ENCODE measurements around the gene STK32C.

STK32C gene

GRCh38 chr10:132292287-132293200, 15.2 kb downstream of the STK32C start:
- Histone ChIP-seq H3K9me3 (ENCODE audit: low read depth, low read length) (no peaks in the 10 kb centered on the region), H3K36me3 (ENCODE audit: insufficient read depth, low read length) (no peaks in the 10 kb centered on the region), H3K27ac (no peak overlapping the region), H3K9ac (ENCODE audit: insufficient read length) (no peak overlapping the region), H3K4me3 (no peak overlapping the region)
- DNase-seq (ENCODE audit: low read depth, low spot score), result no peak
- no peak for TF ChIP-seq POLR2AphosphoS5 (IDR thresholded peaks at IDR 0.05; ENCODE audit: borderline replicate concordance, low read depth, low read length)
- no peak for TF ChIP-seq EZH2 (IDR thresholded peaks at IDR 0.05)
- TF ChIP-seq FOXP2 (optimal IDR thresholded peaks at IDR 0.05; ENCODE audit: control extremely low read depth, extremely low read length, insufficient read depth), result no peak

- no peak for TF ChIP-seq FOXP2 (optimal IDR thresholded peaks at IDR 0.05; ENCODE audit: control extremely low read depth, extremely low read length, insufficient read depth)
- no peak for TF ChIP-seq POLR2AphosphoS5 (IDR thresholded peaks at IDR 0.05; ENCODE audit: borderline replicate concordance, low read depth, low read length)
- TF ChIP-seq EZH2 (IDR thresholded peaks at IDR 0.05), result no peak
- Histone ChIP-seq H3K27ac (no peak overlapping the region), H3K9me3 (ENCODE audit: low read depth, low read length) (no peaks in the 10 kb centered on the region), H3K36me3 (ENCODE audit: insufficient read depth, low read length) (no peaks in the 10 kb centered on the region), H3K4me3 (no peak overlapping the region), H3K9ac (ENCODE audit: insufficient read length) (no peak overlapping the region)
- no peak for DNase-seq (ENCODE audit: low read depth, low spot score)
Measured at GRCh38 chr10:132291826-132292225, 15.9 kb downstream of the STK32C start.

GRCh38 chr10:132290631-132291030, 17.1 kb downstream of the STK32C start:
- no peak for DNase-seq (ENCODE audit: low read depth, low spot score)
- no peaks in the 10 kb centered on the region for H3K36me3 ChIP-seq (ENCODE audit: insufficient read depth, low read length)
- no peak overlapping the region for H3K4me3 ChIP-seq
- H3K27ac ChIP-seq, result no peak overlapping the region
- no peak overlapping the region for H3K9ac ChIP-seq (ENCODE audit: insufficient read length)
- TF ChIP-seq FOXP2 (optimal IDR thresholded peaks at IDR 0.05; ENCODE audit: control extremely low read depth, extremely low read length, insufficient read depth), result no peak
- no peak for TF ChIP-seq POLR2AphosphoS5 (IDR thresholded peaks at IDR 0.05; ENCODE audit: borderline replicate concordance, low read depth, low read length)
- H3K9me3 ChIP-seq (ENCODE audit: low read depth, low read length), result no peaks in the 10 kb centered on the region

GRCh38 chr10:132289439-132289838, 18.3 kb downstream of the STK32C start:
- H3K9me3 ChIP-seq (ENCODE audit: low read depth, low read length), result no peaks in the 10 kb centered on the region
- no peak for DNase-seq (ENCODE audit: low read depth, low spot score)
- TF ChIP-seq POLR2AphosphoS5 (IDR thresholded peaks at IDR 0.05; ENCODE audit: borderline replicate concordance, low read depth, low read length), result no peak
- no peak for TF ChIP-seq EZH2 (IDR thresholded peaks at IDR 0.05)
- no peak for TF ChIP-seq FOXP2 (optimal IDR thresholded peaks at IDR 0.05; ENCODE audit: control extremely low read depth, extremely low read length, insufficient read depth)
- H3K9ac ChIP-seq (ENCODE audit: insufficient read length), result no peak overlapping the region
- H3K27ac ChIP-seq, result no peak overlapping the region
- H3K36me3 ChIP-seq (ENCODE audit: insufficient read depth, low read length), result no peaks in the 10 kb centered on the region
- no peak overlapping the region for H3K4me3 ChIP-seq

GRCh38 chr10:132283604-132284382, 24.0 kb downstream of the STK32C start:
- Histone ChIP-seq H3K4me3 (no peak overlapping the region), H3K27ac (no peak overlapping the region), H3K36me3 (ENCODE audit: insufficient read depth, low read length) (no peaks in the 10 kb centered on the region), H3K9ac (ENCODE audit: insufficient read length) (no peak overlapping the region), H3K9me3 (ENCODE audit: low read depth, low read length) (no peaks in the 10 kb centered on the region)
- DNase-seq (ENCODE audit: low read depth, low spot score), result no peak
- no peak for TF ChIP-seq POLR2AphosphoS5 (IDR thresholded peaks at IDR 0.05; ENCODE audit: borderline replicate concordance, low read depth, low read length)
- TF ChIP-seq EZH2 (IDR thresholded peaks at IDR 0.05), result no peak
- TF ChIP-seq FOXP2 (optimal IDR thresholded peaks at IDR 0.05; ENCODE audit: control extremely low read depth, extremely low read length, insufficient read depth), result no peak

GRCh38 chr10:132282667-132283603, 24.8 kb downstream of the STK32C start:
- TF ChIP-seq POLR2AphosphoS5 (IDR thresholded peaks at IDR 0.05; ENCODE audit: borderline replicate concordance, low read depth, low read length), result no peak
- no peak for TF ChIP-seq EZH2 (IDR thresholded peaks at IDR 0.05)
- no peak for TF ChIP-seq FOXP2 (optimal IDR thresholded peaks at IDR 0.05; ENCODE audit: control extremely low read depth, extremely low read length, insufficient read depth)
- H3K9ac ChIP-seq (ENCODE audit: insufficient read length), result no peak overlapping the region
- no peak for DNase-seq (ENCODE audit: low read depth, low spot score)

GRCh38 chr10:132281915-132282666, 25.7 kb downstream of the STK32C start:
- Histone ChIP-seq H3K36me3 (ENCODE audit: insufficient read depth, low read length) (no peaks in the 10 kb centered on the region), H3K27ac (no peak overlapping the region), H3K9ac (ENCODE audit: insufficient read length) (no peak overlapping the region), H3K4me3 (no peak overlapping the region), H3K9me3 (ENCODE audit: low read depth, low read length) (no peaks in the 10 kb centered on the region)
- TF ChIP-seq POLR2AphosphoS5 (IDR thresholded peaks at IDR 0.05; ENCODE audit: borderline replicate concordance, low read depth, low read length), result no peak
- TF ChIP-seq FOXP2 (optimal IDR thresholded peaks at IDR 0.05; ENCODE audit: control extremely low read depth, extremely low read length, insufficient read depth), result no peak
- no peak for TF ChIP-seq EZH2 (IDR thresholded peaks at IDR 0.05)
- no peak for DNase-seq (ENCODE audit: low read depth, low spot score)

More at GRCh38 chr10:132282667-132283603, 24.8 kb downstream of the STK32C start:
- Histone ChIP-seq H3K4me3 (no peak overlapping the region), H3K36me3 (ENCODE audit: insufficient read depth, low read length) (no peaks in the 10 kb centered on the region), H3K9me3 (ENCODE audit: low read depth, low read length) (no peaks in the 10 kb centered on the region), H3K27ac (no peak overlapping the region)

Measured in SK-N-MC (cell line).